ENCODE data around the gene ZBTB16.

DNA sequence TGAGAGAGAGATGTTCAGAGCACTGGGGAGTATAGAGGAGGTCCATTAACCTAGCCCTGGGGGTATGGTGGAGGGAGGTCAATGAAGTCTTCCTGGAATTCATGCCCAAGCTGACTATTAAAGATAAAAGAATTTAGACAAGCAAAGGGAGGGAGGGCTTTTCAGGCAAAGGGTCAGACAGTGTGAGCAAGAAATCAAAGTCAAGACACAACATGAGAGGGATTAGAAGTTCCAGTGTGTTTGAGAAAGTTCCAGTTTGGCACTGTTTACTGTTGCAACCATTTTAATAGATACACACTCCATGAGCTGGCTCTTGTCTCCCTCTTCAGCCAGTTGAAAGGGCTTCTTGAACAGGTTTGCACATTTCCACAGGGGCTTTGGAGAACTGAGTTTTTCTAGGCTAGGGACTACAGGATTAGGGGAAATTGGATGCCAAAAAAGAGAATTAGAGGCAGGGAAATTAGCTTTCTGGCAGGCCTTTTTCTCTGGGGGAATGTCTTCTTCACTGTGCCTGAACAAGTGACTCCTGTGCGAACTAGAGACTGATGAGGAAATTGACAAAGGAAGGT is 222.0 kb downstream of the ZBTB16 start:
- TF ChIP-seq FOXA1 (IDR thresholded peaks at IDR 0.05) = no peak
- no peak for TF ChIP-seq ELF4 (IDR thresholded peaks at IDR 0.05)
- no peak for TF ChIP-seq FOXM1 (IDR thresholded peaks at IDR 0.05; ENCODE audit: borderline replicate concordance)
- TF ChIP-seq SP1 (IDR thresholded peaks at IDR 0.05) = no peak
- TF ChIP-seq L3MBTL2 (conservative IDR thresholded peaks at IDR 0.05) = no peak
- no peak for TF ChIP-seq BHLHE40 (IDR thresholded peaks at IDR 0.05; ENCODE audit: borderline replicate concordance)
- TF ChIP-seq NFRKB (IDR thresholded peaks at IDR 0.05) = no peak
- TF ChIP-seq ZNF384 (IDR thresholded peaks at IDR 0.05) = no peak
- TF ChIP-seq CTBP1 (IDR thresholded peaks at IDR 0.05; ENCODE audit: borderline replicate concordance) = no peak
- TF ChIP-seq FOXK2 (IDR thresholded peaks at IDR 0.05) = no peak

All from HEK293T (cell line).